DND-41 (cell line): Measurements from ENCODE around the gene DDX56.

Source experiments
- EZH2 ChIP-seq: IDR thresholded peaks from 3 replicates; pipeline ENCODE4 v1.6.1; 2012; ENCODE audit warnings: borderline replicate concordance, low read depth, mild to moderate bottlenecking, moderate library complexity, low read length, inconsistent platforms; ENCODE audit not compliant: severe bottlenecking
- TF ChIP-seq, protein P1 (sequence below): IDR thresholded peaks from 2 replicates; pipeline ENCODE4 v1.5.1; 2012; ENCODE audit warnings: borderline replicate concordance, low read length, moderate library complexity, mild to moderate bottlenecking; ENCODE audit not compliant: poor library complexity, severe bottlenecking; ENCODE audit errors: extremely low read depth

DNA sequence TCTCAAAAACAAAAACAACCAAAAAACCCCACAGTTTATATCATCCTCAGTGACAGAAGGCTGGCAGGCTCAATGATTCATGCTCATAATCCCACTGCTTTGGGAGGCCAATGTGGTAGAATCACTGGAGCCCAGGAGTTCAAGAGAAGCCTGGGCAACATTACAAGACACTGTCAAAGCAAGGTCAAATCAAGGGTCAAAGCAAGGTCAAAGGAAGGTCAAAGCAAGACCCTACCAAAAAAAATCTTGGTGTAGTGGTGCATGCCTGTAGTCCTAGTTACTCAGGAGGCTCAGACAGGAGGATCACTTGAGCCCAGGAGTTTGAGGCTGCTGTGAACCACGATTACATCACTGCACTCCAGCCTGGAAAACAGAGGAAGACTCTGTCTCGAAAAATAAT lies 18.4 kb downstream of the DDX56 start:
- TF ChIP-seq, protein P1, sequence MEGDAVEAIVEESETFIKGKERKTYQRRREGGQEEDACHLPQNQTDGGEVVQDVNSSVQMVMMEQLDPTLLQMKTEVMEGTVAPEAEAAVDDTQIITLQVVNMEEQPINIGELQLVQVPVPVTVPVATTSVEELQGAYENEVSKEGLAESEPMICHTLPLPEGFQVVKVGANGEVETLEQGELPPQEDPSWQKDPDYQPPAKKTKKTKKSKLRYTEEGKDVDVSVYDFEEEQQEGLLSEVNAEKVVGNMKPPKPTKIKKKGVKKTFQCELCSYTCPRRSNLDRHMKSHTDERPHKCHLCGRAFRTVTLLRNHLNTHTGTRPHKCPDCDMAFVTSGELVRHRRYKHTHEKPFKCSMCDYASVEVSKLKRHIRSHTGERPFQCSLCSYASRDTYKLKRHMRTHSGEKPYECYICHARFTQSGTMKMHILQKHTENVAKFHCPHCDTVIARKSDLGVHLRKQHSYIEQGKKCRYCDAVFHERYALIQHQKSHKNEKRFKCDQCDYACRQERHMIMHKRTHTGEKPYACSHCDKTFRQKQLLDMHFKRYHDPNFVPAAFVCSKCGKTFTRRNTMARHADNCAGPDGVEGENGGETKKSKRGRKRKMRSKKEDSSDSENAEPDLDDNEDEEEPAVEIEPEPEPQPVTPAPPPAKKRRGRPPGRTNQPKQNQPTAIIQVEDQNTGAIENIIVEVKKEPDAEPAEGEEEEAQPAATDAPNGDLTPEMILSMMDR = no peak
- no peak for TF ChIP-seq EZH2
